NCI-H460 (cell line): ENCODE data around the gene DNAH2. TPM values are rescaled to one million over a fixed set of nuclear protein-coding genes. Genes with fewer than 3 reads are reported as not detected.

Source experiments
- DNase-seq: peaks from one replicate; pipeline ENCODE4 v3.0.0-alpha.2; 2016; ENCODE audit warnings: low read depth; ENCODE audit errors: extremely low read depth
- total RNA-seq: library from RNA; depleted of rRNA; stranded (reverse); fragments of >200 nt; shearing (Covaris generic); gene quantifications from 2 replicates; pipeline ENCODE4 v1.2.3, GENCODE V29; 2014

The DNAH2 gene
- total RNA-seq, 1 experiment from 2014 or later, result not detected

GRCh38 chr17:7703584-7704479 lies 13.7 kb upstream of the DNAH2 start:
- DNase-seq, result no peak

DNA sequence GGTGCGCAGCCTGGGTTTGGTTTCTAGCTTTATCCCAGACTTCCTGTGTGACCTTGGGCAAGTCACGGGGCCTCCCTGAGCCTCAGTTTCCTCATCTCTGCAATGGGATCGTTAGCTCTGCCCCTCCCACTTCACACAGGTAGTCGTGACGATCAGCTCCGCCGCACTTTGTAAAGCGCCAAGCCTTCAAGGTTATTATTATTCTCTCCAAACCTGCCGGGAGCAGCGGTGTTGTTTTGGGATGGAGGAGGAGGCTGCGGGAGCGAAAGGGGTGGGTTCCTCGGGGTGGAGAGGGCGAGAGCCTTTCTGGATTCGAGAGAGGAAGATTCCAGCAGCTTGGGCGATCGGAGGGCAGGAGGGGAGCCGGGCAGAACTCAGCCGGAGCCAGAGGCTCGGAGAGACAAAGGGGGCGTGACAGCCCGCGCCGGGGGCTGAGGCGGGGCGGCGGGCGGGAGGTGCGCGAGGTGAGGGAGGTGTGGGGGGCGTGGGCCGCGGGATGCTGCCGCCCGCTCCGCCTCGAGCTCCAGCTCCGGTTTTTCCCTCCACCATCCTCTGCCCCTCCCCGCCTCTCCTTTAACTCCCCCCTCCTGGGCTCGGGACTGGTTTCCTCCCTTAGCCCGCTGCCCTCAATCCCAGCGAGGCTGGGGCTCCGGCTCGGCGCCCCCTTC lies 12.8 kb upstream of the DNAH2 start, which contains the start of gene EFNB3:
EFNB3 (plus strand) TSS at position 602 of the 668 bp plus-strand sequence. CDS start 397 bp downstream, outside the sequence.
- DNase-seq, result no peak

DNA sequence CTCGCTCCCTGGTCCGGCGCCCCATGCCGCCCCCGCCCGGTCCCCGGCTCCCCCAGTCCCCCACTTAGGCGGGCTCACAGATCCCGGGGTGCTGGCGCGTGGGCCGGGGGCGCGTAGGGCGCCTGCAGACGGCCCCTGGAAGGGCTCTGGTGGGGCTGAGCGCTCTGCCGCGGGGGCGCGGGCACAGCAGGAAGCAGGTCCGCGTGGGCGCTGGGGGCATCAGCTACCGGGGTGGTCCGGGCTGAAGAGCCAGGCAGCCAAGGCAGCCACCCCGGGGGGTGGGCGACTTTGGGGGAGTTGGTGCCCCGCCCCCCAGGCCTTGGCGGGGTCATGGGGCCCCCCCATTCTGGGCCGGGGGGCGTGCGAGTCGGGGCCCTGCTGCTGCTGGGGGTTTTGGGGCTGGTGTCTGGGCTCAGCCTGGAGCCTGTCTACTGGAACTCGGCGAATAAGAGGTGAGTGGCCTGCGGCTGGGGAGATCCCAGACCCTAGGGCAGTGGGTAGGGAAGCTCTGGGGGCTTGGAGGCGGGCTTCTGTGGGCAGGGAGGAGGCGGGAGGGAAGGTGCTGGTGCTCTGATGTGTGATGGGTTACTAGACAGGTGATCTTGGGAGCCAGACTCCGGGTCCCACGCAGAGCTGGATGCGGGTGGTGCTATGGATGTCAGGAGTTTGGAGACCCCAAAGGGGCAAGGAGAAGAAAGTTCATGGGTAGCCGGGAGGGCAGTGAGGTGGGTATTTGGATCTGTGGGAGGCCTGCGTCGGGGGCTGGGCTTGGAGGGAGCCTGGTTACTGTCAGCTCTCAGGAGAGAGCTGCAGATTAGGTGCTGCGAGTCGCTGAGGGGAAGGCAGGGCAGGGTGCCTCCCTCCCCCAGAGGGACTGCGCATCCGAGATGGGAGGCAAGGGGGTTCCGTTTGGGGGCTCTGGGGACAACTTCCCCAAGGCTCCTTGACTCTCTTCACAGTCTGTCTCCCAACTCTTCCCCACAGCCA lies 12.0 kb upstream of the DNAH2 start:
- DNase-seq, result no peak

DNA sequence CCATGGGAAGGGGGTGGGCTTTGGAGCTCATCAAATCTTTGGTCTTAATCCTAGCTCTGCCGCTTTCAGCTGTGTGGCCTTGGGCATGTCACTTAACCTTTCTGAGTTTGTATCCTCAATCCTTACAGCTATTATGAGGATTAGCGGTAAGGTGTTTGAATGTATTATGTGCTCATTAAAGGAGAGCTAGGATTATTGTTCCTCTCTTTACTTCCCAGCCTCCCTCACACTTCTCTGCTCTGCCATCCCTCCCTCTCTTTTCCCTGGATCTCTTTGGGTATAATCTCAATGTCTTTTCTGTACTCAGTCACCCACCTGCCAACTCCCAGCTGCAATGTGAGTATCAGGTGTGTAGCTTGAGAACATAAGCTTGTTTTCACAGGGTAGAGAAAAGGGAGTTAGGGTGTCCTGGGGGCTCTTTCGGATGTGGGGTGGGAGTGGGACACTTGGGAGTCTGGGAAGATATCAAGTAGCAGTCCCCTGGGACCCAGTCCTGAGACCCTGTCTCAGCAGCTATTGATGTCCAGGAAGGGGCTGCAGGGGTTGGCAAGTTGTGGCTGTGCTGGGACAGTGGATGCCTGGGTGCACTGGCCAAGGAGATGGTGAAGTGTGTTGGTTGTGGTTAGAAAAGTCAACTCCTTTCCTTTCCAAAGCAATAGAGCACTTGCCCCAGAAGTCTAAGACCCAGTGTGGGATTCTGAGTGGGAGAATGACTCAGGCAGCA lies 10.8 kb upstream of the DNAH2 start:
- no peak for DNase-seq

DNA sequence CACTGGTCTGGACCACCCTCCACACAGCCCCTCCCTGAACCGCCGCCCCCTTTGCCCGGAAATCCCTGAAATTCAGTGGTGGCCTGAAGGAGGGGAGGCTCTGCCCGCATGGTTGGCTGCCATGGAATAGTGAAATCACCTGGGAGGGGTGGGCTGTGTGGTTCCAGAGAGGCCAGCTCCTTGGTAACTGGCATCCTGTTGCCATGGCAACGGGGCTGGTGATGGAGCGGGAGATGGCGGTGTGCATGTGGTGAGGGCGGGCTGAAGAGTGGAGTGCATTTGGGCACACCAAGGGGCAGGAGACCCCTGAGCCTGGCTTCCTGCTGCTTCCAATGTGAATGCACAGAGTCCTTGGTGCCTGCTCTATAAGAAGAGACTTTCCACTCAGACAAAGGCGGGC lies 10.1 kb upstream of the DNAH2 start:
- no peak for DNase-seq

DNA sequence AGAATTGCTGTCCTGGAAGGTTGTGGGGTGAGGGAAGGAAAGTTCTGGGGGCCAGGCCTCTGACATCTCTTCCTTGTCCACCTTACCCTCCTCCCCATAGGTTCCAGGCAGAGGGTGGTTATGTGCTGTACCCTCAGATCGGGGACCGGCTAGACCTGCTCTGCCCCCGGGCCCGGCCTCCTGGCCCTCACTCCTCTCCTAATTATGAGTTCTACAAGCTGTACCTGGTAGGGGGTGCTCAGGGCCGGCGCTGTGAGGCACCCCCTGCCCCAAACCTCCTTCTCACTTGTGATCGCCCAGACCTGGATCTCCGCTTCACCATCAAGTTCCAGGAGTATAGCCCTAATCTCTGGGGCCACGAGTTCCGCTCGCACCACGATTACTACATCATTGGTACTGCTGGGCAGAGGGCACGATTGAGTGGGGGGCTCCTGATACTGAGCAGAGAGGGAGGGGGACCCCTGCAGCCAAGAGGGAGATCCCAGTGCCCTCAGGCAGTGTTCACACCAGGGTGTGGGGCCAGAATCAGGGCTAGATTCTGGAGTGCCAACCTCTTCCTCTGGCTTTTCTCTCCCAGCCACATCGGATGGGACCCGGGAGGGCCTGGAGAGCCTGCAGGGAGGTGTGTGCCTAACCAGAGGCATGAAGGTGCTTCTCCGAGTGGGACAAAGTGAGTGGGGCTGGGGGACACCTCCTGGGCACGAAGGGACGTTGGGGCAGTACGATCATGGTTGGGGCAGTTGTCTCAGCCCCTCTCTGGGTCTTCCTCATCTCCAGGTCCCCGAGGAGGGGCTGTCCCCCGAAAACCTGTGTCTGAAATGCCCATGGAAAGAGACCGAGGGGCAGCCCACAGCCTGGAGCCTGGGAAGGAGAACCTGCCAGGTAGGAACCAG lies 9.4 kb upstream of the DNAH2 start:
- DNase-seq, result no peak

DNA sequence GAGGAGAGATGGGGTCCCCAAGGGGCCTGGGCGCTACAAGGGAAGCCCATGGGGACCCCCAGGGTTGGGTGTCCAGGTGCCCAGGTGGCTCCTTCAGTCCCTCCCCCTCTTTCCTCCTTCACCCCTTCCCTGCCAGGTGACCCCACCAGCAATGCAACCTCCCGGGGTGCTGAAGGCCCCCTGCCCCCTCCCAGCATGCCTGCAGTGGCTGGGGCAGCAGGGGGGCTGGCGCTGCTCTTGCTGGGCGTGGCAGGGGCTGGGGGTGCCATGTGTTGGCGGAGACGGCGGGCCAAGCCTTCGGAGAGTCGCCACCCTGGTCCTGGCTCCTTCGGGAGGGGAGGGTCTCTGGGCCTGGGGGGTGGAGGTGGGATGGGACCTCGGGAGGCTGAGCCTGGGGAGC lies 8.5 kb upstream of the DNAH2 start:
- DNase-seq, result no peak

DNA sequence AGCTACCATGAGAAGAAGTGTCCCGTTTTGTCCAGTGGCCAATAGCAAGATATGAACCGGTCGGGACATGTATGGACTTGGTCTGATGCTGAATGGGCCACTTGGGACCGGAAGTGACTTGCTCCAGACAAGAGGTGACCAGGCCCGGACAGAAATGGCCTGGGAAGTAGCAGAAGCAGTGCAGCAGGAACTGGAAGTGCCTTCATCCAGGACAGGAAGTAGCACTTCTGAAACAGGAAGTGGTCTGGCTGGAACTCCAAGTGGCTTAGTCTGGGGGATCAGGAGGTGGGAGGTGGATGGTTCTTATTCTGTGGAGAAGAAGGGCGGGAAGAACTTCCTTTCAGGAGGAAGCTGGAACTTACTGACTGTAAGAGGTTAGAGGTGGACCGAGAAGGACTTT lies 7.2 kb upstream of the DNAH2 start:
- no peak for DNase-seq

DNA sequence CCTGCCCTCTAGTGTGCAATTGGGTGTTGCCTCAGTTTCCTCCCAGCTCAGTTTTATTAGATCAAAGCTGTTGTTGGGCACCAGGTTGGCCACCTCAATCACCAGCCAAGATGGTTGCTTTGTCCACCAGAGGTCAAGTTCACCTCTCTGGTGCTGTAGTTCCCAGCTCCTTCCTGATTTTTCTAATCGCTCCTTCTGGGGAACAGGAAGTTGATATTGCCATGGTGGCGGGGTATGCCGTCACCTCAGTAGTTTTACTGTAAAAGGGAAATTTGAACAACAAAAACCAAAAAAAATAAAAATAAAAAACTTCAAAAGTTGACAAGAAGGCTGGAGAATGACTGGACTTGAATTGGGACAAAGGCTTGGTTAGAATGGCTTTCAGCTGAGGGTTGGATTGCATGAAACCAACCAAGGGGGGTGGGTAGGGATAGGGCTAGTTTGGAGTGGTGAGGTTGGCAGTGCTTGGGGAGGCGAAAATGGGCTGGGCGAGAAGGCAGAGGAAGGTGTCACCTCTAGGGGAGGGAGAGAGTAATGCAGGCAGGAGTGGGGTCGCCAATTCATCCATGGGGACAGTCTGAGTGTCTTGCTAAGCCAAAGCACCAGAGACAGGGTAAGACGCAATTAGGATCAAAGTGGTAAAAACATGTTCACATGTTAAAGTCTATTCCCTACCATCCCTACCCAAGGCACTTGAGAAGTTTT lies 6.3 kb upstream of the DNAH2 start:
- DNase-seq, result no peak

DNA sequence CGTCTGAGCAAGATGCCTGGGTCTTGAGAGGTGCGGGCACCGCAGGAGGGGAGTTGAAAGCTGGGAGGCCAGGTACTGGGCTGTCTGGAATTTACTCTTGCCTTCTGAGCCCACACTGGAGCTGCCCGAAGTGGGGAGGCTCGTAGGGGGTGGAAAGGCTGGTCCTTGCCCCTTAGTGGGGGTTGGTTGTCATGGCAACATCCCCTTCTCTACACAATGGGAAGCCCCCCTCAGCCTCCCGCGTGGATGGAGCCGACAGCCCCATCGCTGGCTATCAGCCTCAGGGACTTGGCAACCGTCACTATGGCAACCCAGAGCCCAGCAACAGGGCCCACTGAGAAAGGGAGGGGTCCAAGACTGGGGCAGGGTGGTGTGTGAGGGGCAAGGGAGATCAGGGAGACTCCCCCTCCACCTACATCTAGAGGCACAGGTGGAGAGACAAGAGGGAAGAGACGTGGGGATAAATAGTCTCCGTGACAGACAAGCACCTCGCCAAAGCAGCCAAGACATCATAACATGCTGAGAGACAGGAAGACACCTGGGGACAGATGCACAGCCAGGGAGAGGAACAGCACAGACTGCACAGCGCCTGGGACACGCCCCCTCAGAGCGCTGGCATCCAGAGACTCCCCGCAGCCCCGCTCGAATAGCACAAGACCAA lies 5.3 kb upstream of the DNAH2 start:
- no peak for DNase-seq

- no peak for DNase-seq
Measured at GRCh38 chr17:7713782-7714181, 3.8 kb upstream of the DNAH2 start.

DNA sequence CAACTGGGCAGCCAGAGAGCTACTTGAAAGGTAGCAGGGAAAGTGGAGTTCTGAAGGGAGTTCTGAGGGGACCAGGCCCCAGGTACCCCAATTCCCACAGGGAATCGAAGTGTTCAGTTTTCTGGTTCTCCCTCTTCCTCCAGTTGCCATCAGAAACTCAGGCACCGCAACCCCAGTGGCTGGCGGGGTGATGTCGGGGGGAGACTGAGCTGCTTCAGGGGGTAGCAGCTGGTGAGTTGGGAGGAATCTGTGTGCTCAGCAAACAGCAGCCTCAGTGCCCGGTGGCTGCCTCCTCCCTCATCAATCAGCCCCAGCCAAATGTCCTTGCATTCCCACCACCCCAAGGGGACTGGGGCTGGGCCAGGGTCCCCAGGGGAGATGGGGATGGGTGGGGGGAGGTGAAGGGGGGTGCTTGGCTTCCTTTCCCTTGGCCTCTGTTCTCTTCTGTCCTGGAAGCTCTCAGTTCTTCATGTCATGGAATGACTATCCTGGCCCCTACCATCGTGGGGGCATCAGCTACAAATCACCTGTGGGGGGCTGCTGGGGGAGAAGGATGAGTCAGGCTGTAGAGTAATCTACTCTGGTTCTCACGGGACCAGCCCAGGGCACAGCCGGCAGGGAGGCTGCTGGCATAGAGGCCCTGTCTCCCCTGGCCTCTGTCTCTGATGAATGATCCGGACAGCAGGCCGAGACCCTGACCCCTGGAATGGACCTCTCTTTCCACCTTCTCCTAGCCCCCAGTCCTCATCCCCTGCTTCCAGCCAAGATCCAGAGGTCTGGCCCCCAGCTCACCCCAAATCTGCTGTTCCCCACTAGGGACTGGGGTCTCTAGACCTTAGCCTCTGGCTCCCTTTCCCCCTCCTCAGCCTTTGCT lies 2.6 kb upstream of the DNAH2 start:
- no peak for DNase-seq

DNA sequence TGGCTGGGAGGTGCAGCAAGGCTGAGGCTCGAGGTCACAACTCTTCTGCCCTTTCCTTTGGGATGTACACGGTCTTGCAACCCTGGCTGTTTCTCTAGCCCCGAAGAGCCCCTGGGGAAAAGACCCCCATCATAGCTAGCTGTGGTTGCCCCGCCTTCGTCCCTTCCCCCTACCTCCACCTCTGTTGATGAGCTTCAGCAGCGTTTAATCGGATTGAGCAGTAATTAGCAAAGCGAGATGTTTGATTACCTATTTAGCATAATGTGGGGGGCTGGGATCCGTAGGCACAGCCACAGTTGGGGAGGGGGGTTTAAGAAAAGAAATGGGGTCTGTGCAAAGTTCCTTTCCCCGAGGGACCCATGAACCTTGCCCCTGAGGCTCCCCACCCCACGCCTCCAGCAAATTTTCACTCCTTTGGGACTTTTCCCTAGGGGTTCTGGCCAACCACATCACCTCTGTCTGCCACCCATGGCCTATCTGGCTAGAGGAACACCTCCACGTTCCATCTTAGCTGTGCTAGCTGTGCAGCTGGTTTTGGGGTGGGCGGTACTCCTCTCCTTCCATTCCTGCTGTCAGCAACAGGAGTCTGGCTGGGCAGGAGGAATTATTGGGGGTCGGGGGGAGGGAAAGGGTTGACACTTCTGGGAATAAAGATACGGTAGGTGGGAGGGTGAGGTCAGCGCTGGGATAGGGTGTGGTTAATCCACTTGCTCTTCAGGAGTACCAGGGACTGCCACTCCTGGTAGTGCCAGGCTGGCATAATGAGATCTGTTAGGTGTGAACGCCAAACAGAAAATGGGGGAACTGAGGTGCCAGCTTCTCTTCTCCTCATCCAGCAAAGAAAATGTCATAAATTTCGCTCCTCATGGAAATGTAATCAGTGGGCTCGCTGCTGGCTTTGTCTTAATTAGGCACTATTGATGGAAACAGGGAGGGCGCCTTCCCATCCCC lies 1.3 kb upstream of the DNAH2 start:
- no peak for DNase-seq

DNA sequence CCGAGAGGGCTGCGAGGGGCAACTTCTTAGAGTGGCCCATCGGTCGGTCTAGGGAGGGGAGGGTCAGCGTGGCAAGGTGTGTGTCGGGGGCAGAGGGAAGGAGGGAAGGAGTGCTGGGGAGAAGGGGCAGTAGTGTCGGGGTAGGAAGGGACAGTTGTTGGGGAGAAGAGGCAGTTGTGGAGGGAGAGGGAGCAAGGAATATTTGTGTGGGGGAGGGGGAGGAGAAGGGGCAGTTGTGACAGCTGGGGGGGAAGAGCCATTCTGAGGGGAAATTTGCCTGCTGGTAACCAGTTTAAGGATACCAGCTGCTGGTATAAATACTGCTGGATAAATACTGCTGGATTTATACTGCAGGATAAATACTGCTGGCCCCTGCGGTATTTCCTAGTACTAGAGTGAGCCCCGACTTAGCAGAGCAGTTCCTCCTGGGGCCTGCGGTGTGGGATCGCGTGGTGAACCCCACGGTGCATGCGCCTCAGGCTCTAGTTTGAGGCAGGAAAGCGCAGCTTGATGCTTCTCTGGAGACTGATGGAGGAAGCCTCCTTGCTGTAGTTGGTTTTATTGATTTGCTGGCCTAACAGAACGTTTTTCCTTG lies 309 bp downstream of the DNAH2 start:
- DNase-seq, result no peak

DNA sequence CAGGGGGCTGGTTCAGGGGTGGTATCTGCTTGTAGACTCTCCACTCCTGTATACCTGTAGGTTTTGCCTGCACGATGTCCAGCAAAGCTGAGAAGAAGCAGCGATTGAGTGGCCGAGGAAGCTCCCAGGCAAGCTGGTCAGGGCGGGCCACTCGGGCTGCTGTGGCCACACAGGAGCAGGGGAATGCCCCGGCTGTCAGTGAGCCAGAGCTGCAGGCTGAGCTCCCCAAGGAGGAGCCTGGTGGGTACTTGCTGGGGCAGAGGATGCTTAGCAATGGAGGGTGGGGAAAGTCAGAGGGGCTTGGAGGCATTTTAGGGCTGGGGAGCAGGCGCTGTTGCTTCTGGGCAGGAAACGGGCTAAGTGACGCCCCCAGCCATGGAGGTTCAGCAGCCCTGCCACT lies 2.1 kb downstream of the DNAH2 start:
- DNase-seq, result no peak
